HPDE6-E6E7 (cell line): ENCODE measurements around the gene SEMA4D.

Experiments used
- DNase-seq: peaks from one replicate; pipeline ENCODE4 v3.0.0; 2011; ENCODE audit warnings: missing footprints; ENCODE audit errors: extremely low spot score

The SEMA4D gene

GRCh38 chr9:89431930-89432725 is 65.8 kb downstream of the SEMA4D start:
- DNase-seq, result no peak

- DNase-seq, result peak; percentile 28
These were observed 66.9 kb downstream of the SEMA4D start for GRCh38 chr9:89430995-89431394.

- DNase-seq, result no peak
These were observed 68.7 kb downstream of the SEMA4D start for GRCh38 chr9:89428901-89429890.

GRCh38 chr9:89428222-89428761 is 69.6 kb downstream of the SEMA4D start:
- DNase-seq, result no peak

DNA sequence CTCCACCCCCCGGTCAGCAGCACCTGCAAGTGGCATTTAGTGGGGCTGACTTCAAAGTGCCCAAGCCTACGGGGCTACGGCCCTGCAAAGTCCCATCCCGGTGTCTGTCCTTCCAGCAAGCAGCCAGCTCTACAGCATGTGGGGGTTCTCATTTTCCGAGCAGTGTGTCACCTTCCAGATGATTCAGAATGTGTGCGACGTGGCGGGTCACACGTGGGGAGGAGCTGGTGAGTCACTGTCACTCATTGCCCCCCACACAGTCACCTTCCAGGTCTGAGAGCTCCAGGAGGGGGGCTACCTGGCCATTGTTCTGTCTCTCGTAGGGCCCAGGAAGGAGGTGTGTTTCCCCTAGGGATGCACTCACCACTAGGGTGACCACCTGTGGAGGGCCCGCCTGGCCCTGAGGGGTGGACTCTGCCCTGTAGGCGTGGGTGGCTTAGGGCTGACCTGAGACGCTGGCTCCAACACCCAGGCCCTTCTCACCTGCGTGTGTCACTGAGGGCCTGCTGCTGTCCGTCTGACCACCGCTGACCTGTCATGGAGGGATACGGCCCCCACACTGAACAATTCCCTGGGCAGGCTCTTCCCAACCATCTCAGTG is 70.2 kb downstream of the SEMA4D start:
- DNase-seq, result no peak

- DNase-seq, result no peak
These were observed 71.4 kb downstream of the SEMA4D start for GRCh38 chr9:89426384-89426961.

DNA sequence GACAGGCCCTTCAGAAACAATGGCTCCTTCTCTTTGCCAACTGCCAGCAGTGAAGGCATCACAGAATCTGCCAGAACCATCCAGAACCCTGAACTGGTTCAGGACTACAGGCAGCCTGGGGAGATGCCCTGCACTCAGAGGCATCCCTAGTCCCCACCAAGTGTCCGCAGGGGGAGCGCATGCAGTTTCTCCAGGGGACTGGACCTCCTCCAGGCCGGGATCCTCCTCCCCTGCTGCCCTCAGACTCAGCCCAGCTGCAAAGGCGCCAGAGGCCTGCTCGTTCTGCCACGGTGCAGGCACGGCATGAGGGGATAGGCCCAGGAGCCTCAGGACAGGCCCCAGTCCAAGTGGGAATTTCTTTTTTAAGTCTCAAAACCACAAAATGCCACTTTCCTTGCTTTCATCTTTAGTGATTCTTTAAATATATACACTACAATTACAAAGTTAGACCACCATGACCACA is 72.0 kb downstream of the SEMA4D start:
- DNase-seq, result no peak

DNA sequence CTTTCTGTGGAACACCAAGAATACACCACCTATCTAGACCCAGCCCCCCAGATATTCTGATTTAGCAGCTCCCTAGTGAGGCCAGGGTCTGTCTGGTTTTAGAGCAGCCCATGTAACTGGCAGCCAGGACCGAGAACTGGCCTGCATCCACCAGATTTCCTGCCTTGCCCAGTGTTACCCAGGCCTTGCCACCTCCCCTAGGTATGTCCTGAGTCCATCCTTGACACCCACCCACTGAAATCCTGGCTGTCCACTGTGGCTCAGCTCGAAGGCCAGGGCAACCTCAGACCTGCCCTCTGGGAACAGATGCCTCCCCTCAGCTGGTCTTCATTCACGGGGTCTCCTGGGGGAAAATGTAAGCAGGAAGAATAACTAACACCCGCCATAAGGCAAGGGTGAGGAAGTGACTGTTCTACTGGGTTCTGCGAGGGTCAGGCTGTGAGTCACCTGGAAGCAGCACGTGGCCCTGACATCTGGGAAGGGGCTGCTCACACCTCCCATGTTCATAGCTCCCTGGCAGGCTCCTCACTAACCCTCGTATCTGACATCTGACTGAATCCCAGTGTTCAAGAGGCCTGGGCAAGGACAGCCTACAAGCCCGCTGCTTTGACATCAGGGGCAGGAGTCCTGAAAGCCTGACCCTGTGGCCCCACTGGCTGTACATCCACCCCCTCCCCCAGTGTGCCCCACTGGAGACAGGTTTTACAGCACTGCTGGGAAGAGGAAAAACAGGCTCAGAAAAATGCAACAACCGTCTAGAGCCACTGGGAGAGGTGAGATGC is 72.7 kb downstream of the SEMA4D start:
- DNase-seq, result no peak

DNA sequence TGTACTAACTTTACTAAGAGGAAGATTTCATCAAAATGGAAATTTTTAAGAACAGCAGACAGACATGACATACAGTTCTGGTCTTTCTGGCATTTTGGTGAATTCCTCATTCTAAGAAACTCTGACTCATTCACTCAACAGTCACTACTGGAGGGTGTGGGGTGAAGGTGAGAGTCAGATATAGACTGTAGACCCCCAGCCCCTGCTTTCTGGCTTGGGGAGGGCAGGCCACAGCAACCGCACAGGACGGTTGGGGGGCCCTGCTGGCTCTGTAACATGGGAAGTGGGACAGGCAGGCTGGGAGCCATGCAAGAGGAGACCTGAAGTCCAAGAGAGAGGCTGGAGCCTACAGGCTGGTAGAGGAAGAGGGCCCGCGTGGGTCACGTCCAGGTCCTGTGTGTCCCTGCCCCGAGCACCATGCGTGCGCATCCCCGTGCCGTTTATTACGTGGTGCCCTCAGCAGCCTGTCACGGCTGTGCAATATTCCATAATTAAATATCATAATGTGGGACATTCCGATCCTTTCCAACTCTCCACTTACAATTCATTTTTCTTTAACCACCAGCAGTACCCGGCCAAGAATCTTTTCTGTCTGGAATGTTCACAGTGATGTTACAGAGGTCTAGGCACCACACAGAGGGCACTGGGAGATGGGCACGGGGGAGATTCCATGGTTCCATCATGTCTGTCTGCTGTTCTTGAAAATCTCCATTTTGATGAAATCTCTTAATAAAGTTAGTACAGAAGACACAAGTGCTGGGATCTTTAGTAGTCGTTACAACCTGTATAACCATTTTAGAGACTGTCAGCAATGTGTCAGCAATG is 75.5 kb downstream of the SEMA4D start:
- no peak for DNase-seq

DNA sequence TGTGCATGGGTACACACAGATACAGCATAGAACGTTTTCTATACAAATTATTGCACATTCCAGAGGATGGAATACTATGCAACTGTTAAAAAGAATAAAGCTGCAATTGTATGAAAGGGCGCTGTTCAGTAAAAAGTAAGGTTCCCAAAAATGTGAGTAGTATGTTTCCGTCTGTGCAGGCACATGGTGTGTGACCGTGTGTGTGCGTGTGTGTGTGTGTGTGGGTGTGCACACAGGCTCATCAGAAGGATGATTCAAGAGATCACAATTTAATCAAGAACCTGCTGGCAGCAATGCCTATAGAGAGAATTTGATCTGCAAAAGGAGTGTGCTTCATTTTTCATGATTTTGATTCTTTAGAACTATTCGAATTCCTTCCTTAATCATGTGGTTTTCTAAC is 76.3 kb downstream of the SEMA4D start:
- DNase-seq, result no peak

DNA sequence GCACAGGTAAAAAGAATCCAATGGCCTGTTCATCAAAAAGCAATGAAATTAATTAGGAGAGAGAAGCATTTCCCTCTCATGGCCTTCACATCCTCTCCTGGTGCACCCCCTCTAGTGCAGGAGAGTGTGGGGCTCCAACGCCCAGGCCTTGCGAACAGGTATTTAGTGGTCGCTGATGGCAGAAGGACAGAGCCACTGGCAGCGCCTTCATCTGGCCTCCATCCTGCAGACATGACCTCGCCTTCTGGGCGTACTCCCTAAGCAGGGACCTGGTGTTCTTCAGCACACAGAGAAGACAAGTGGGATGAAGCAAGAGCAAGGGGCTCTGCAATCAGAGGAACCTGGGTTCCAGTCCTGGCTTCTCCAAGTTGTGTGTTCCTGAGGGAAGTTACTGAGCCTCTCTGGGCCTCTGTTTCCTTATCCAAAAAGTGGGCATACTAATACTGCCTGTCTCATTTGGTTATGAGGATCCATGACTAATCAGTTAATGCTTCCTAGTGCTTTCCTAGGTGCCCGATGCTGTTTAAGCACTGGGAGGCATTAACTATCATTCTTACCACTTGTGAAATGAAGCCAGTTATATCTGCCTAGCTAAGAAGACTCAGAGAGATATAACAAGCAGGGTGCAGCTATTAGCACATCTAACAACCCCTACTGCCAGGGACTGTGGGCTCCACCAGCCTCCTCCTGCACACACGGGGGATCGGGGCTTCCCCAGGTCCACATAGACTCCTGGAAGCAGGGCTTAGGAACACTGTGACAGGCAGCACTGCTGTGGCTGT is 77.3 kb downstream of the SEMA4D start:
- no peak for DNase-seq

DNA sequence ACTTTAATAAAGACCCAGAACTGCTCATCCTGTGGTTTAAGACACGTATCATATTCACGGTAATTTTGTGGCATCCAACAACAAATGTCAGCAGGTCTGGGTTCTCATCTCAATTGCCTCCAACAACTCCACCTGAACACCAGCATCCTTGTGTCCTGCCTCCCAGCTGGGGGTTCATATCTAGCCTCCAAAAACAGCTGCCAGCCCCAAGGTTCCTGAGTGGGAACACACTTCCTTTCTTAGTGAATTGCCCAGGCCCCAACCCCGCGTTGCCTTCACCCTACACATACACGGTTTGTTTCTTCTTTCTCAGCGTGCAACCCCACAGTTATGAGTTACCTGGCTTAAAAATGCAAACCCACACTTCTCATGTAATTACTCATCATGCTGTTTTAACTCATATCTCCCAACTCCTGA is 77.9 kb downstream of the SEMA4D start:
- DNase-seq, result no peak

DNA sequence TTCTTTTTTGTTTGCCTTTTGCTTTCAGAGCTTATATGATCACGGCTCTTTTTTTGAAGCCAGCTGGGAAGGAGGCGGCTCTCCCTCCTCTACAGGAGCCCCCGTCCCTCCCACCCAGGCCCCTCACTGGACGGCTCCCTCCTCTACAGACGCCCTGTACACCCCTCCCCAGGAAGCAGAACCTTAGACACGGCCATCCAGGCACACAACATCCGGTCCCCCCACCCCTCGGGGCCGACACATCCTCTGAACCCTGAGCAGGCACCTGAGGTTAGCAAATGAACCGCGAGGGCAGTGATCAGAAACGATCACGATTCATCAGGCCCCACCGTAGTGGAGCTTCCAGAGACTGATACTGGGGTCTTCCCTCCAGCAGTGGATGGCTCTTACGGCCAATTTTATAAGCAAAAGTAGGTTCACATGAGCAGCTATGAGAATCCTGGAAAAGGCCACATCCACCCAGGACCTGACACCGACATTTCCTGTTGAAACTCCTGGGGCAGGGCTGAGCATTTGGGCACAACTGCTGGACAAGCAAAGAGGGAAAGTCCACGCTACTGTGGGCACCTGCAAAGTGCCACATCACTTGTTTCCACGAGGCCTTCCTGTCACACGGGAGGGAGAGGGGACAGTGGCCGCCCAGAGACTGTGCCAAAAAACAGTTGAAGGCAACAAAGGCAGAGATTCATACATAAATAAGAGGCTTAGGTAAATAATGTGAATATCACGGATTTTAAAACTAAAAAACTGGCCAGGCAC is 78.9 kb downstream of the SEMA4D start:
- no peak for DNase-seq

DNA sequence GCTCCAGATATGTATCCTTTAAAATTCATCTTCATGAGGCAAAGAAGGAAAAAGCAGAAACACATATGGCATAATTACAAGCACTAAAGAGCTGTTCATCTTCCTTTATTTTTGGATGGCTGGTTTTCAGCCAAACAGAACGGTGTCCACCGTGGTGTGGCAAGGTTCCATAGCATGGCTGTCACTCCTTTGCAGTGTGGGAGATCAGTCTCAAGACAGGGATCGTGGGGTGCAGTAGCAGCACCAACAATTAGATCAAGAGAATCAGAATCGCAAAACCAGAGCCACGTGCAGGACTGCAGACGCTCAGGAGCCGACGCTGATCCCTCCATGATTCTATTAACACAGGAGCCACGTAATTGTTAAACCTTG is 79.5 kb downstream of the SEMA4D start:
- DNase-seq, result no peak

DNA sequence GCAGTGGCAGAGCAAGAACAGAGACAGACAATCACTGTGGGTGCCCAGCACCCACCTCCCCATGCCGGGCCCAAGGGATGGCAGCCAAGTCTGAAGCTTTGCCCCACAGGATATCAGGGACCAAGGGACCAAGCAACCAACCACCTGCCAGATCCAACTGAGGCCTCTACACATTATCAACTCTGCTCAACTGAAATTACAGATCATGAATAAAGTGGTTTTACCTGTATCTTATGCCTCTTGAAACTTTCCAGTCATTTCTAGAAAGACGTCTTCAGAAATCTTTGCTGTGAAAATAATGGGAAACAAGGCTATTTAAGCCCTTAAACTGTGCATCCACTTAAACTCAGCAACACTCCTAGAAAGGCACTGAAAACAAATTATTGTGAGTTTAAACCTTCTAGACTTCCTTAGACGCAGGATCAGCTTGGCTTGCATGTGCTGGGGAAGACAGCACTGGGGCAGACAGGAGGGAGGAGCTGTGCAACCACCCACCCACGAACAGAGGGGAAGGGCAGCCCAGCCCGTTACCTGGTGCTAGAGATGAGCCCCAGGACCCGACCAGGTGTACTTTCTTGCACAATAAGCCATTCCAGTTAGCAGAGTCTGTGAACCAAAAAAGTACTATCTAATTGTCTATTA is 80.0 kb downstream of the SEMA4D start:
- DNase-seq, result no peak

- no peak for DNase-seq
These were observed 83.1 kb downstream of the SEMA4D start for GRCh38 chr9:89414670-89415324.

- no peak for DNase-seq
These were observed 83.8 kb downstream of the SEMA4D start for GRCh38 chr9:89413963-89414638.
